Activated naive CD8-positive, alpha-beta T cell treated with anti-CD3 and anti-CD28 coated beads, Interleukin-2, amount 50 U/mL, for 16 hours (primary cell): ENCODE results near the gene ZNF595.
"Not testable (repeated sequence)": the region's sequence is repeated elsewhere in the genome, so short reads cannot be mapped to it uniquely, and the experiment has no call there.

Source experiments
- DNase-seq: peaks from one replicate; pipeline ENCODE4 v3.0.0-alpha.2; 2020; ENCODE audit warnings: low read depth, low spot score

Gene ZNF595

DNA sequence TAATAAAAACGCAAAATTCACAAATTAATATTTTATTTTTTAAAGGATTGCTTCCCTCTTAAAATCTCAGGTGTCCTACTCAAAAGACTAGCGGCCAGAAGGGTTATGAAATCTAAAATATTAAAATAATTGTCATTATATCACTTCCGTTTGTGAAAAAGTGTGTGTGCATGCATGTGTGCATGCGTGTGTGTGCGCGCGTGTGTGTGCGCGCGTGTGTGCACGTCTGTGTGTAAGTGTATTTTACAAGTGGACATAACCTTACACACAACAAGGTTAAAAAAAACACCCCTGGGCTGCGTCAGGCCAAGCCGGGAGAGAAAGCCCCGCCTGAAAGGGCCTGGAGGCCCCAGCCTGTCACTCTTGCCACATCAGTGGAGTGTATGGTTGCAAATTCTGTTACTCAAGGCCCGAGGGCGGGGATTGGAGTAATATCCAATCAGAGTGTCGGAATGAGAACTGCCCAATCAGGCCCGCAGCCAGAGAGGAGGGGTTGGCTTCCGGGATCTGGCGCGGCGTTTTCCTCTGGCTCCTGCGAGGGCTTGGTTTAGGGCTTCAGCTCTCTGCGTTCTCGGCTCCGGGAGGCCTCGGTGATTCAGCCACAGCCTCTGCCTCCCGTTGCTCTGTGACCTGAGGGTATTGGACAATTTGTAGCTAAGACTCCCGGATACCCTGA, at the start of gene ZNF595:
Gene ZNF595, plus strand, starts transcription at position 518 of the 676 bp plus-strand sequence. CDS start 168 bp downstream, outside the sequence.
- DNase-seq = not testable (repeated sequence)

DNA sequence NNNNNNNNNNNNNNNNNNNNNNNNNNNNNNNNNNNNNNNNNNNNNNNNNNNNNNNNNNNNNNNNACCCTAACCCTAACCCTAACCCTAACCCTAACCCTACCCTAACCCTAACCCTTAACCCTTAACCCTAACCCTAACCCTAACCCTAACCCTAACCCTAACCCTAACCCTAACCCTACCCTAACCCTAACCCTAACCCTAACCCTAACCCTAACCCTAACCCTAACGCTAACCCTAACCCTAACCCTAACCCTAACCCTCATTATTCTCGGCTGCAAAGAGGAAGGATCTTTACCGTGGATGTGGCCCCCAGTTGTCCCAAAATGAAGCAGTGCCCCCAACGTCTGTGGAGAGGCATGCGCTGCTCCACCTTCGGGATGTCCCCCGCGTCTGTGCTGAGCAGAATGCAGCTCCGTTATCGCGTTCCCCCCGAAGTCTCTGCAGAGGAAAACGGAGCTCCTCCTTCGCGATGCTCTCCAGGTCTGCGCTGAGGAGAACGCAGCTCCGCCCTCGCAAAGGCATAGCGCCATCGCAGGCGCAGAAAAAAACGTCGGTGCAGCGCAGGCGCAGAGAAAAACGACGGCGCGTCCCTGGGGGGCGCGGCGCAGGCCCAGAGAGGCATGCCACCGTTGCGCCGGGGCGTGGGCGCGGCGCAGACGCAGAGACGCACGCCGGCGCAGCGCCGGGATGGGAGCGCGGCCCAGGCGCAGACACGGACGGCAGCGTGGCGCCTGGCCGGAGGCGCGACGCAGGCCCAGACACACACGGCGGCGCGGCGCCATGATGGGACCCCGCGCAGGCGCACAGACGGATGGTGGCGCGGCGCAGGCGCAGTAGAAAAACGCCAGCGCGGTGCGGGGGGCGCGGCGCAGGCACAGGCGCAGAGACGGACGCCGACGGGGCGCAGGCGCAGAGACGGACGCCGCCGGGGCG, 42.9 kb upstream of the ZNF595 start:
- DNase-seq = not testable (repeated sequence)

DNA sequence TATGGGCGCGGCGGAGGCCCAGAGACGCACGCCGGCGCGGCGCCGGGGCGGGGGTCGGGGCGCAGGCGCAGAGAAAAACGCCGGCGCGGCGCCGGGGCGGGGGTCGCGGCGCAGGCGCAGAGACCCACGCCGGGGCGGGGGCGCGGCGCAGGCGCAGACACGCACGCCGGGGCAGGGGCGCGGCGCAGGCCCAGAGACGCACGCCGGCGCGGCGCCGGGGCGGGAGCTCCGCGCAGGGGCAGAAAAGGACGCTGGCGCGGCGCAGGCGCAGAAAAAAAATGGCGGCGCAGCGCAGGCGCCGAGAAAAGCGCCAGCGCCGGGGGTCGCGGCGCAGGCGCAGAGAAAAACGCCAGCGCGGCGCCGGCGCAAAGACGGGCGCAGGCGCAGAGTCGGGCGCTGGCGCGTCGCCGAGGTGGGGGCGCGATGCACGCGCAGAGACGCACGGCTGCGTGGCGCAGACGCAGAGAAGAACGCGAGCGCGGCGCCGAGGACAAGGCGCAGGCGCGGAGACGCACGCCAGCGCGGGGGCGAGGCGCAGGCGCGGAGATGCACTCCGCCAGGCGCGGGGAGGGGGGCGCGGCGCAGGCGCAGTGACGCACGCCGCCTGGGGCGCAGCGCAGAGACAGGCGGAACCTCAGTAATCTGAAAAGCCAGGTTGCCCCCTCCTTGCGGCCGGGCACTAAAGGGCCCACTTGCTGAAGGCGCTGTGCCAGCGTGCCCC, 41.9 kb upstream of the ZNF595 start:
- DNase-seq = not testable (repeated sequence)

DNA sequence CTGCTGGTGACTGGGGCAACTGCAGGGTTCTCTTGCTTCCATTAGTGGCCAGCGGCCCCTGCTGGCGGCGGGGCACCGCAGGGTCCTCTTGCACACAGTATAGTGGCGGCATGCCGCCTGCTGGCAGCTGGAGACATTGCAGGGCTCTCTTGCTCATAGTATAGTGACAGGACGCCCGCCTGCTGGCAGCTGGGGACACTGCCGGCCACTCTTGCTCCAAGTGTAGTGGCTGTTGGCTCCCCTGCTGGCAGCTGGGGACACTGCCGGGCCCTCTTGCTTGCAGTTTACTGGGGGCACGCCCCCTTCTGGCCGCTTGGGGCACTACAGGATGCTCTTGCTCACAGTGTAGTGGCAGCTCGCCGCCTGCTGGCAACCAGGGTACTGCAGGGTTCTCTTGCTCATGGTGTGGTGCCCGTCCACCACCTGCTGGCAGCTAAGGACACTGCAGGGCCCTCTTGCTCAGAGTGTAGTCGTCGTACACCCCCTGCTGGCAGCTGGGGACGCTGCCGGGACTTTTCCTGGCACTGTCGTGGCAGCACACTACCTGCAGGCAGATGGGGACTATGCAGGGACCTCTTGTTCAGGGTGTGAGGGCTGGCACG, 41.2 kb upstream of the ZNF595 start:
- not testable (repeated sequence) for DNase-seq

DNA sequence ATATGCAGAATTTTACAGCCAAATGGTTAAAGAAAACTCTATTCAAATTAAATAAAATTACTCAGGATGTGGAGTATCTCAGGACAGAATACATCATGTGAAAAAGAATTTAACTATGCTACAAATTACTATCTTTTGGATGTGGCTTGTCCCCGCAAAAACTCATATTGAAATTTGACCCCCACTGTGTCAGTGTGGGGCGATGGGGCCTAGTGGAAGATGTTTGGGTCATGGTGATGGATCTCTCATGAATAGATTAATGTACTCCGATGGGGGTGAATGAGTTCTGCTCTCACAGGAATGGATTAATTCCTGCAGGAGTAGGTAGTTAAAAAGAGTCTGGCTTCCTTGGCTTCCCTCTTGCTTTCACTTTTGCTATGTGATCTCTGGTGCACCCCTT, 35.0 kb upstream of the ZNF595 start:
- DNase-seq = not testable (repeated sequence)

DNA sequence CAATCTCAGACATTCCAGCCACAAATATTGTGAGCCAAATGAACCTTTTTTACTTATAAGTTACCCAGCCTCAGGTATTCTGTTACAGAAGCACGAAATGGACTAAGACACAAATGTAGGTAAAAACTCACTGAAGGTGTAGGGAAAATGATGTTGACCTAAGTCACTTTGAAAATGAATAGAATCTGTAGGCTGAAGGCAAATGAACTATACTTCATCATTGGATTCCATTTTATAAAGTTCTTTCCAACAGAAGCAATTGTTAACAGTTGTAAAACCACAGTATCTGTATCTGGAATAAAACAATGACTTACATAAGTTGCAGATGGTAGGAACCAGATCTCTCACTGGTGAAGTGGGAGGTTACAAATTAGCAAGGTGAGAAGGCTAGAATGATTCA, 34.5 kb upstream of the ZNF595 start:
- not testable (repeated sequence) for DNase-seq

DNA sequence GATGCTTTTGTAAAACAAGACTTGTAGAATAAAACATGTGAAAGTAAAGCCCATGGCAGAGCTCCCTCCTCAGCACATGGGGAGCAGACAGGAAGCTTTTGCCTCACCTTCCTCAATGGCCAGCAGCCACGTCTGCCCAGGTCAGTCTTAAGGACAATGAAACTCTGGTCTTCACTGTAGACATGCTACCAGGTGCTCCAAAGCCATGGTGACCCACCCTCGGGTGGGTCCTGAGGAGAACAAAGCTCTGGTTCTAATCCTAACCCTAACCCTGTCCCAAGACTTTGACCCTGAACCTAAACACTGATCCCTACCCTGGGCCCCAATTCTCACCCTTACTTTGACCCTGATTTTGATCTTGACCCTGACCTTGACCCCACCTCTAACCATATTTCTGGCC, 30.2 kb upstream of the ZNF595 start:
- DNase-seq = not testable (repeated sequence)

DNA sequence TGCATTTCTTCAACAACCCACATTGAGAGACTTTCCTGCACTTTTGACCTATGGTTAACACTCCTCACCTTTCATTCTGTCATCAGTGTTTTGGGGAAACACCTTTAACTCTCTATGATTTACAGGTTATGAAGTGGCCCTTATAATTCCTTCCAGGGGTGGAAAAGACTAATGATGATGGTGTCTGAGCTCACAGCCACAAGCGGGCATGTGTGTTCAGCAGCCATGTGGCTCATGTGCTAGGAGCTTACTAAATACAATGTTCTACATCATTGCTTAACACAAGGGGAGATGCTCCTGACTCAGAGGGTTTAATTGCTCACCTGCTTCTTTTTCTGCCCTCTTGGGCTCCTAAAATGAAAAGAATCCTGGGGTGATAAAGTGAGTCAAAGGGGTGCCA, 28.8 kb upstream of the ZNF595 start:
- DNase-seq = not testable (repeated sequence)

DNA sequence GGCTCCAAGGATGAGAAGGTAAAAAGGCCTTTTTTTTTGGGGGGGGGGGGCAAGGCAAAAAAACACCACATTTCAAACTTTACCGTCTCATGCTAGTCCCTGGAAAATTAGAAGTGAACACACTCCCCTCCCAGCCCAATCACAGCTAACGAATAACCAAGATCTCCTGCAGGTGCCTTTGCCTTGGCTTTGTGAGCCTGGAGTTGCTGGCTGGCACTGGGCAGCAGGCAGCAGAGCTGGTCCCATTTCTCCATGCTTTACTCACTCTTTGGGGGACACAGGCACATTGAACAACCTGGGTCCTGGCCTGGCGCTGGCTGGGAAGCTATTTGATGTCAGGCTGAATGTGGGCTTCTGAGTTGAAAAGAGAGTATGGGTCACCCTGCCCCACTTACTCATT, 25.6 kb upstream of the ZNF595 start:
- DNase-seq = not testable (repeated sequence)

DNA sequence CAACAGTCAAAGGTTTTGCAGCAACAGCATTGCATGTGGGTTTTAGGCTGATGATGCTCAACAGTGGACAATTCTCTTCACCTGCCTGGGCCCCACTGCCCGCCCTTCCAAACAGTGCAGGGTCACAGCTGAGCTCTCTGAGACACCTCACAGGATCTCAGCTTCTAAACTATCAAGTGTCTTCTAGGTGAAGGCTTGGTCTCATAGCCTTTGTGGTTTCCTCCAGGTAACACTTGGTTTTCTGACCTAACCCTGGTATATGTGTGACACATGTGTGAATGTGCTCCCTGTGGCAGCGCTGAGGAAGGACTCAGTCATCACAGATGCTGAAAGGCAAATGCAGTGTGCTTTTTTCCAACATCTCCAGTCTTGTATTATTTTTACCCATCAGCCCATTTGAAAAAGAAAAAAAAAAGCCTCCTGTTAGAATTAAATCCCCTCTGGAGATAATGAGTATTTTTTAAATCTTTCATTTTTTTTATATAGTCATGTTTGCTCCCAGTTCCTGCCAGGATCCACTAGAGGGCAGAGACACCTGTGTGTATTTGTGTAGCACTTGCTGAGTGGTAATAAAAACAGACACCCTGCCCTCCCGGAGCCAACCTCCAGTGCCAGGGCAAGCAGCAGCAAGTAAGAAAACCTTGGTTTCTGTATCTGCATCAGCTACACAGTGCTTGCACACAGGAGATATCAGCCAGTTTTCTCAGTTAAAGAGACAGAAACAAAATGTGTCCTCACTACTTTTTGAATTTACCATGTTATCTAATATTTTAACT, 24.2 kb upstream of the ZNF595 start:
- DNase-seq = not testable (repeated sequence)

DNA sequence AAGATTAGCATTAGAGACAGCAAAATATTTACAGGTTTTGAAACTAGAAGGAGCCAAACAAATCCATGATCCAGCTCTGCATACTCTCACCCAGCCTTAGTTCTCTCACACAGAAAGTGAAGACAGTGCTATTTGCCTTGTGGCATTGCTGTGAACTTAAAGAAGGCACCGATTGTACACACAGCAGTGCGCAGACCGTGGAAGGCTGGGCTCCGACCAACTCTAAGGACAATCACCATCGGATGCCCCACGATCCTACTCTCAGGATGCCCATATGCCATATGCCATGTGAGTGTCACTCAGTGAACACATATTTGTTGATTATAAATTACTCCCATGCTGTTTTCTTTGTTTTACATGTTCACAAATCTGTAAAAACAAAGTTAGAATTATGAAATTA, 19.8 kb upstream of the ZNF595 start:
- not testable (repeated sequence) for DNase-seq

DNA sequence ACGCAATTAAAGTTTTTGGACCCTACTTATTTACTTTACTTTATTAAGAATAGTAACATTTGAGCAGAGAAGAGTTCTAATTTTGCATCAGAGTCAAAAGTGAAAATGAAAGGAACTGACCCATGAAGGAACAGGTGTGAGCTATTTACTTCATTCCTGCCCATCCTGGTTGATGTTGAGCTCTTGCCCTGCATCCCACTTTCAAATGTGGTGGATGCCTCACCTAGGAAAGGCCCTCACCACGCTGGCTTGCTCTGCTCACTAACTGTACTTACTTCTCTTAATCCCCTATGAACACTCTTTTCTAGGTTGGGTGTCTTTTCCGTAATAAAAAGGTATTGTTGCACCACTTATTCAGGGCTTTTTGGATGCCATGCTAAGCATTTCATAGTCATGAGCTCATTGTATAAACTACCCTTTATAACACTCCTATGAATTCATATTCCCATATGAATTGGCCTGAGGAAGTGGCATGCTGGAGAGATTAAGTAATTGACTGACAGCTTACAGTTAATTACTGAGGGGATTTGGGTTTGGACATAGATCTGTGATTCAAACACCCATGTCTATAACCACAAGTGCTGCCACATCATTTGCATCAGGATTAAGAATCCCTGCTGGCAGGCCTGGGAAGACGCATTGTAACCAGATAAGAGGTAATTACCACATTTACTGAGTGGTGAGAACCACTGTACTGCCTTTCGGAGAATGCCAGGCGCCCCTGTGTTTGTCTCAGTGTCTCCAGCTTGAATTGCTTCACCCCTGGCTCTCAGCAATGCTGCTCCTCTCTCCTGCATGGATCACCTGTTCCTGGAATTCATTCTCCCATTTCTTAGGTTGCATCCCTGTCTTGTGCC, 16.3 kb upstream of the ZNF595 start:
- DNase-seq = not testable (repeated sequence)

DNA sequence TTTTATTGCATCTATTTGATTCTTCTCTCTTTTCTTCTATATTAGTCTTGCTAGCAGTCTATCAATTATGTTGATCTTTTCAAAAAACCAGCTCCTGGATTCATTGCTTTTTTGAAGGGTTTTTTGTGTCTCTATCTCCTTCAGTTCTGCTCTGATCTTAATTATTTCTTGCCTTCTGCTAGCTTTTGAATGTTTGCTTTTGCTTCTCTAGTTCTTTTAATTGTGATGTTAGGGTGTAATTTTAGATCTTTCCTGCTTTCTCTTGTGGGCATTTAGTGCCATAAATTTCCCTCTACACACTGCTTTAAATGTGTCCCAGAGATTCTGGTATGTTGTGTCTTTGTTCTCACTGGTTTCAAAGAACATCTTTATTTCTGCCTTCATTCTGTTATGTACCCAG, 14.9 kb upstream of the ZNF595 start:
- DNase-seq = not testable (repeated sequence)

DNA sequence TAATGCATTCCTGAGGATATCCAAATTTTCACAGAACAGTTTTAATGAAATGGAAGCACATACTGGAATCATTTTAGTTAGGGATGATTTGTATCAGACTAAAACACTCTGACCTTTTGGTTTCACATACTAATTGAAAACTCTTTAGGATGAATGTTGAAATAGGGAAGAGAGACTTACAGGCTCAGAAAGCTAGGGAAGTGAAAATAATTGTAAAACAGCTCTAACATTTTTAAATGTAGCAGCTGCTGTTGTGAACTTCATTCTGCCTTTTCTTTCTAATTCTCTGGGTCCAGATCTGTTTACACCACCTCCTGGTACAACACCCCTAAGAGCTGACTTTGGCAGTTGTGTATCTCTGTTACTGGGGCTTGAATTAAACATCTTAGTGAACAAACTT, 9.7 kb upstream of the ZNF595 start:
- not testable (repeated sequence) for DNase-seq

DNA sequence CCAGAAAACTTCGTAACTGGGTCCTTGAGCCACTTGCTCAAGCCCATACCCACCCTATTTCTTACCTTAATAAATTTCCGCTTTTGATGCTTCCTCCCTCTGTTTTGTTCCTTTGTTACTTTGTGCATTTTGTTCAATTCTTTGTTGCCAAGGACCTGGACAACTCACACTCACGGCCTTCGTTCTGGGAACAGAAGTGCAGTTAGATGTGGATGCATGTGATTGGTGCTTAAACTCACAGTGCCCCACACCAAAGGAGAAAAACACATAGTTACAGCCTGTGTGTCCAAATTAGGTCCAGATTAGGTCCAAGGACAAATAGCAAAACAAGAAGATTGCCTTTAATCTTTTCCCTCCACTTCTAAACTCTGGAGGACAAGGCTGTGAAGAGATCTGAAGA, 1.9 kb upstream of the ZNF595 start:
- not testable (repeated sequence) for DNase-seq

DNA sequence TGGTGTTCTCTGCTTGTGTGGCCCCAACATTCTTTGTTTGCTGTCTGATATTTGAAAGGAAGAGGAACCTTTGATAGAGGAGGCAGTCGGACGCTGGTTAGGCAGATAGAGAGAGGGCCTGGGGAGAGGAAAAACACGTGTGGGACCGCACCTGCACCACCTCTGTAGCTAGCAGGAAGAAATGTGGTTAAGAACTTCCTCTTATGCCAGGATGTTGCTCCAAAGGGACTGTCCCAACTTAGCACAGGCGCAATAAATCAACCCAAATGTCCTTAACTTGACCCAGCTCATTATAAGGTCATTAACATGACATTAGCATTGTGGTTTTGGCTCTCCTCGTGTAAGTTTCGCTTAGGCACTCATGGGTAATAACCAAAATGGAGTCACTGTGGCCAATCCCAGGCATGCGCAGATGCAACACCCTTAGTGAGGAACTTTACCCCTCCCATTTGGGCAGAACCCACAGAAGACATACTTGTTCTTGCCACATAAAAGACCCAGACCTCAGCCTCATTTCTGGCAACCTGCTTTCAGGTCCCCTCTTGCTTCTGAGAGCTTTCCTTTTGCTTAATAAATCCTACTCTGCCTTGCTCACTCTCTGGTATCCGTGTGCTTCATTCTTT, 1.4 kb upstream of the ZNF595 start:
- DNase-seq = not testable (repeated sequence)

DNA sequence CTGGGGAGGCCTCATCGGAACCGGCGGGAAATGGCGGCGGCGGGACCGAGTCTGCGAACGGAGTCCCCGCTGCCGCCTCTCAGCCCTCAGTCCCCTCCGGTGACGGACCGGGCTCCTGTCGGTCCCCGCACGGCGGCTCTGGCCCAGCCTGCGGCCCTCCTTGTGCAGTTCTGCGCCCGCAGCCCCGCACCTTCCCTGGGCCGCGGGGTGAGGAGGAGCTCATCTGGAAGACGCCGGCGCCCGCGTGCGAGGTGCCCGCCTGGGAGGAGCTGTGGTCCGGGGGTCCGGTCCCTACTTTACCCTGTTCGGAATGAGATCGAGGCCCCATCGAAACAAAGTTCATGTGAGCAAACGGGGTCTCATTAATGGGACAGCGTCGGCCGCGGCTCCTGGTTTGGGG, 400 bp downstream of the ZNF595 start:
- DNase-seq = not testable (repeated sequence)

DNA sequence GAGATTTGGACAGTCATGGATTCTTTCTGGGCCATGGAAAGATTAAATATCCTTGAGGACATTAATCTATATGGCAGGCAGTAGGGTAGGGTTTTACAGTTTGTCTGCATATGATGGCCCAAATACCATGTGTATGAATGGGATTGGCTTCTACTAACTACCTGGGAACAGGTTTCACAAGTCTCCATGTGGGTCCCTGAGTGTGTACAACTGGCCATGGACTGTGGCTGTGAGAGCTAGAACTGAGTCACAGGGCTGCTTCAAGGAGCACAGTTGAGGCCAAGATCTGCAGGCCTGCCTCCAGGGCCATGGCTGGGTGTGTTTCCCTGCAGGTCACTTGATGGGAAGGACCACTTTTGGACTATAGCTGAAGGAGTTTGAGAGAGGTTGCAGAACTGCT, 11.6 kb downstream of the ZNF595 start:
- DNase-seq = not testable (repeated sequence)

DNA sequence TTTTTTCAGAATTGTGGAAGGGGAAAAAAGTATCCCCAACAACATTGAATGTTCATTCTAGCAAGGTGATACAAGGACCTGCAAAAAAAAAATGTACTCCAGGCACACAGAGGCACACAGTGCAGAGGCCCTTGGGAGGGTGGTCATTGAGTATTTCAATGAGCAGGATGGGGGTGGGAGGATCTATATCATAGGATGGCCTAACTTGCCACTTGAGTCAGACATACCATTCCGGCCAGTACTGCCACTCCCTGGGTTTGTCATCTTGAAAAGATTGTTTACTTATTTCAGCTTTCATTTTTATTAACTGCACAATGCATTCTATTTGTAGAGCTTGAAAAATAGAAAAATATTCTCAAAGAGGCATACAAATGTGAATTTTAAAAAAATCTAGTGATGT, 18.7 kb downstream of the ZNF595 start:
- no peak for DNase-seq
